Liver (tissue), 9 donors: ENCODE results near the gene STK24. TPM values are rescaled to one million over a fixed set of nuclear protein-coding genes. Genes with fewer than 3 reads are reported as not detected.

Experiments used
- DNase-seq: peaks from one replicate; pipeline ENCODE4 v3.0.0-alpha.2; 2017; ENCODE audit warnings: low spot score
- H3K27ac ChIP-seq, 2 donors: one replicate each; pipeline ENCODE4 v1.7.0; 2013; ENCODE audit warnings: inconsistent platforms in 2 of 2, low read length in 2 of 2, control low read depth in 1 of 2, low read depth in 1 of 2, mild to moderate bottlenecking in 1 of 2
- H3K27me3 ChIP-seq, 4 donors: one replicate each; pipeline versions ENCODE4 v1.6.1 to v1.7.0; 2013; ENCODE audit warnings: low read length in 3 of 4, inconsistent platforms in 1 of 4, mild to moderate bottlenecking in 1 of 4, moderate library complexity in 1 of 4; ENCODE audit not compliant: control insufficient read depth in 4 of 4, insufficient read depth in 4 of 4
- H3K36me3 ChIP-seq, 4 donors: one replicate each; pipeline versions ENCODE4 v1.6.1 to v1.7.0; 2013; ENCODE audit warnings: low read length in 3 of 4, mild to moderate bottlenecking in 3 of 4, low read depth in 1 of 4, moderate library complexity in 1 of 4; ENCODE audit not compliant: control insufficient read depth in 4 of 4, insufficient read depth in 3 of 4
- H3K4me1 ChIP-seq, 4 donors: one replicate each; pipeline versions ENCODE4 v1.6.1 to v1.7.0; 2013; ENCODE audit warnings: low read length in 3 of 4, mild to moderate bottlenecking in 3 of 4, moderate library complexity in 1 of 4; ENCODE audit not compliant: control insufficient read depth in 4 of 4, insufficient read depth in 4 of 4
- H3K4me3 ChIP-seq, 3 donors: one replicate each; pipeline versions ENCODE4 v1.6.1 to v1.7.0; 2013; ENCODE audit warnings: low read length in 3 of 3, control low read depth in 1 of 3, low read depth in 1 of 3, mild to moderate bottlenecking in 1 of 3
- H3K9ac ChIP-seq, 2 donors: one replicate each; pipeline ENCODE4 v1.7.0; 2013; ENCODE audit warnings: low read length in 2 of 2, mild to moderate bottlenecking in 2 of 2, moderate library complexity in 2 of 2, control low read depth in 1 of 2, low read depth in 1 of 2
- H3K9me3 ChIP-seq, 4 donors: one replicate each; pipeline versions ENCODE4 v1.6.1 to v1.7.0; 2013; ENCODE audit warnings: low read length in 3 of 4; ENCODE audit not compliant: control insufficient read depth in 4 of 4
- ATF3 ChIP-seq: IDR thresholded peaks from 2 replicates; pipeline ENCODE4 v1.6.1; 2016; ENCODE audit warnings: antibody characterized with exemption
- EGR1 ChIP-seq, 2 donors: IDR thresholded peaks; 2 replicates each; pipeline ENCODE4 v1.6.1; 2016 to 2018; ENCODE audit warnings: antibody characterized with exemption in 2 of 2, low read depth in 2 of 2
- GABPA ChIP-seq, 2 donors: IDR thresholded peaks in 1 of 2; conservative IDR thresholded peaks in 1 of 2; 2 replicates each; pipeline ENCODE4 v1.6.1; 2016; ENCODE audit warnings: antibody characterized with exemption in 2 of 2, mild to moderate bottlenecking in 1 of 2, moderate library complexity in 1 of 2
- HNF4A ChIP-seq, 2 donors: conservative IDR thresholded peaks; 2 replicates each; pipeline ENCODE4 v1.6.1; 2016; ENCODE audit warnings: antibody characterized with exemption in 2 of 2, mild to moderate bottlenecking in 2 of 2
- HNF4G ChIP-seq: IDR thresholded peaks from 2 replicates; pipeline ENCODE4 v1.6.1; 2016; ENCODE audit warnings: antibody characterized with exemption
- JUND ChIP-seq, 2 donors: IDR thresholded peaks; 2 replicates each; pipeline ENCODE4 v1.6.1; 2016; ENCODE audit warnings: antibody characterized with exemption in 2 of 2
- NR2F2 ChIP-seq: IDR thresholded peaks from 2 replicates; pipeline ENCODE4 v1.6.1; 2016; ENCODE audit warnings: antibody characterized with exemption
- RXRA ChIP-seq, 2 donors: IDR thresholded peaks; 2 replicates each; pipeline ENCODE4 v1.6.1; 2017 to 2018; ENCODE audit warnings: antibody characterized with exemption in 2 of 2, mild to moderate bottlenecking in 1 of 2
- SP1 ChIP-seq: IDR thresholded peaks from 2 replicates; pipeline ENCODE4 v1.6.1; 2018; ENCODE audit warnings: antibody characterized with exemption, mild to moderate bottlenecking
- YY1 ChIP-seq: IDR thresholded peaks from 2 replicates; pipeline ENCODE4 v1.6.1; 2016; ENCODE audit warnings: antibody characterized with exemption, mild to moderate bottlenecking
- ZBTB33 ChIP-seq: IDR thresholded peaks from 2 replicates; pipeline ENCODE4 v1.6.1; 2016; ENCODE audit warnings: antibody characterized with exemption
- WGBS: extraction: QIAGEN DNeasy Blood & Tissue Kit; methylation state at CpG from one replicate; pipeline ENCODE4 v1.1.7; 2013; 5-methylcytosine and 5-hydroxymethylcytosine counted together
- polyA plus RNA-seq, 2 donors: library from polyadenylated mRNA; stranded (reverse) in 1 of 2; unstranded in 1 of 2; fragments of 200-250 nt in 1 of 2; fragments of >200 nt in 1 of 2; fragmentation: Nextera tagmentation in 1 of 2; extraction: Ambion mirVana in 1 of 2; gene quantifications; one replicate each; pipeline versions ENCODE4 v1.2.1 to v1.2.3, GENCODE V29; 2013 to 2015
- total RNA-seq, 2 donors: library from RNA; depleted of rRNA; stranded (reverse); fragments of >200 nt; gene quantifications; one replicate each; pipeline ENCODE4 v1.2.3, GENCODE V29; 2014
- TF ChIP-seq, protein P1 (sequence below): fragments of 150-350 bp; IDR thresholded peaks from 2 replicates; pipeline ENCODE4 v1.5.1; 2017; ENCODE audit warnings: improper control_type of control experiment, low read depth, low read length; ENCODE audit not compliant: missing input control
- TF ChIP-seq, protein P2 (sequence below): IDR thresholded peaks from 2 replicates; pipeline ENCODE4 v1.6.1; 2016; ENCODE audit warnings: antibody characterized with exemption
- TF ChIP-seq, protein P3 (sequence below): IDR thresholded peaks from 2 replicates; pipeline ENCODE4 v1.6.1; 2016; ENCODE audit warnings: antibody characterized with exemption, mild to moderate bottlenecking
- donor health status: healthy.
- donor health status: healthy.
- donor health status: healthy.
- donor health status: healthy.
- donor health status: healthy.

STK24 gene
- total and polyA plus RNA-seq, 4 donors = 6.4 to 43.3 (median 14.9) TPM

DNA sequence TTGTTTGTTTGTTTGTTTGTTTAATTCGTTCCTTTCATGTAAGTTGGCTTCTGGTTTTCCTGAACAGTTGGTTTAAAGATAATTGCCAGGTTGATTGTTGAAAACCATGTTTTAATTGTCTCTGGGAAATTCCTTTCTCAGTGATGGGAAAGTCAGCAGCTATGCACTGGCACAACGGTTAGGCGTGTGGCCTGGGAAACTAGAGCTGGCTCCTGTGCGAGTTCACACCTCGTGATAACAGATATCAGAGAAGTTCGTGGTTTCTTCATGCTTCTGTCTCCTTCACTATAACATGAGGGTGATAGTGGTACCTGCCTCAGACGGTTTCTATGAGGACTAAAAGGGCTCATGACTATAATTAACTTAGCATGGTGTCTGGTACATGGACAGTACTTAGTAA, 153.5 kb downstream of the STK24 start:
- Histone ChIP-seq H3K27ac (no peak overlapping the region), H3K4me1 (peaks cover 0 to 5% (median under 1%) of the 10 kb centered on the region in 4 donors), H3K36me3 (peaks cover 2 to 62% (median 21%) of the 10 kb centered on the region in 4 donors), H3K9me3 (no peaks in the 10 kb centered on the region), H3K27me3 (no peaks in the 10 kb centered on the region), H3K9ac (no peak overlapping the region), H3K4me3 (no peak overlapping the region)
- DNase-seq = no peak
- TF ChIP-seq EGR1 (IDR thresholded peaks at IDR 0.05; ENCODE audit: low read depth in 2 of 2) (no peak), RXRA (IDR thresholded peaks at IDR 0.05) (no peak), ATF3 (no peak), GABPA (IDR thresholded peaks at IDR 0.05 in 1 of 2, conservative IDR thresholded peaks at IDR 0.05 in 1 of 2) (no peak), JUND (IDR thresholded peaks at IDR 0.05) (no peak), NR2F2 (no peak), HNF4G (no peak), ZBTB33 (no peak)
- TF ChIP-seq, protein P1, sequence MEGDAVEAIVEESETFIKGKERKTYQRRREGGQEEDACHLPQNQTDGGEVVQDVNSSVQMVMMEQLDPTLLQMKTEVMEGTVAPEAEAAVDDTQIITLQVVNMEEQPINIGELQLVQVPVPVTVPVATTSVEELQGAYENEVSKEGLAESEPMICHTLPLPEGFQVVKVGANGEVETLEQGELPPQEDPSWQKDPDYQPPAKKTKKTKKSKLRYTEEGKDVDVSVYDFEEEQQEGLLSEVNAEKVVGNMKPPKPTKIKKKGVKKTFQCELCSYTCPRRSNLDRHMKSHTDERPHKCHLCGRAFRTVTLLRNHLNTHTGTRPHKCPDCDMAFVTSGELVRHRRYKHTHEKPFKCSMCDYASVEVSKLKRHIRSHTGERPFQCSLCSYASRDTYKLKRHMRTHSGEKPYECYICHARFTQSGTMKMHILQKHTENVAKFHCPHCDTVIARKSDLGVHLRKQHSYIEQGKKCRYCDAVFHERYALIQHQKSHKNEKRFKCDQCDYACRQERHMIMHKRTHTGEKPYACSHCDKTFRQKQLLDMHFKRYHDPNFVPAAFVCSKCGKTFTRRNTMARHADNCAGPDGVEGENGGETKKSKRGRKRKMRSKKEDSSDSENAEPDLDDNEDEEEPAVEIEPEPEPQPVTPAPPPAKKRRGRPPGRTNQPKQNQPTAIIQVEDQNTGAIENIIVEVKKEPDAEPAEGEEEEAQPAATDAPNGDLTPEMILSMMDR = no peak
- 88% methylated on average over 7 of the region's 7 CpGs for WGBS

GRCh38 chr13:98422046-98422445, 154.9 kb downstream of the STK24 start:
- Histone ChIP-seq H3K27me3 (no peaks in the 10 kb centered on the region), H3K27ac (no peak overlapping the region), H3K36me3 (peaks cover 2 to 53% (median 16%) of the 10 kb centered on the region in 4 donors), H3K4me1 (no peaks in the 10 kb centered on the region), H3K4me3 (no peak overlapping the region), H3K9me3 (no peaks in the 10 kb centered on the region), H3K9ac (no peak overlapping the region)
- no peak for DNase-seq
- TF ChIP-seq, protein P2, sequence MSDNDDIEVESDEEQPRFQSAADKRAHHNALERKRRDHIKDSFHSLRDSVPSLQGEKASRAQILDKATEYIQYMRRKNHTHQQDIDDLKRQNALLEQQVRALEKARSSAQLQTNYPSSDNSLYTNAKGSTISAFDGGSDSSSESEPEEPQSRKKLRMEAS = no peak
- TF ChIP-seq YY1 (no peak), RXRA (IDR thresholded peaks at IDR 0.05) (no peak), SP1 (no peak), HNF4A (conservative IDR thresholded peaks at IDR 0.05) (no peak), GABPA (IDR thresholded peaks at IDR 0.05 in 1 of 2, conservative IDR thresholded peaks at IDR 0.05 in 1 of 2) (no peak)
- TF ChIP-seq, protein P3, sequence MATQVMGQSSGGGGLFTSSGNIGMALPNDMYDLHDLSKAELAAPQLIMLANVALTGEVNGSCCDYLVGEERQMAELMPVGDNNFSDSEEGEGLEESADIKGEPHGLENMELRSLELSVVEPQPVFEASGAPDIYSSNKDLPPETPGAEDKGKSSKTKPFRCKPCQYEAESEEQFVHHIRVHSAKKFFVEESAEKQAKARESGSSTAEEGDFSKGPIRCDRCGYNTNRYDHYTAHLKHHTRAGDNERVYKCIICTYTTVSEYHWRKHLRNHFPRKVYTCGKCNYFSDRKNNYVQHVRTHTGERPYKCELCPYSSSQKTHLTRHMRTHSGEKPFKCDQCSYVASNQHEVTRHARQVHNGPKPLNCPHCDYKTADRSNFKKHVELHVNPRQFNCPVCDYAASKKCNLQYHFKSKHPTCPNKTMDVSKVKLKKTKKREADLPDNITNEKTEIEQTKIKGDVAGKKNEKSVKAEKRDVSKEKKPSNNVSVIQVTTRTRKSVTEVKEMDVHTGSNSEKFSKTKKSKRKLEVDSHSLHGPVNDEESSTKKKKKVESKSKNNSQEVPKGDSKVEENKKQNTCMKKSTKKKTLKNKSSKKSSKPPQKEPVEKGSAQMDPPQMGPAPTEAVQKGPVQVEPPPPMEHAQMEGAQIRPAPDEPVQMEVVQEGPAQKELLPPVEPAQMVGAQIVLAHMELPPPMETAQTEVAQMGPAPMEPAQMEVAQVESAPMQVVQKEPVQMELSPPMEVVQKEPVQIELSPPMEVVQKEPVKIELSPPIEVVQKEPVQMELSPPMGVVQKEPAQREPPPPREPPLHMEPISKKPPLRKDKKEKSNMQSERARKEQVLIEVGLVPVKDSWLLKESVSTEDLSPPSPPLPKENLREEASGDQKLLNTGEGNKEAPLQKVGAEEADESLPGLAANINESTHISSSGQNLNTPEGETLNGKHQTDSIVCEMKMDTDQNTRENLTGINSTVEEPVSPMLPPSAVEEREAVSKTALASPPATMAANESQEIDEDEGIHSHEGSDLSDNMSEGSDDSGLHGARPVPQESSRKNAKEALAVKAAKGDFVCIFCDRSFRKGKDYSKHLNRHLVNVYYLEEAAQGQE = no peak
- 93% methylated on average over 9 of the region's 9 CpGs for WGBS
